ENCODE data around the gene C2CD5.
"Not testable (repeated sequence)": the region's sequence is repeated elsewhere in the genome, so short reads cannot be mapped to it uniquely, and the experiment has no call there.

Gene C2CD5

GRCh38 chr12:22576065-22576464 is 31.7 kb upstream of the C2CD5 start:
- no peak overlapping the region for H3K27ac ChIP-seq
- DNase-seq (ENCODE audit: low spot score): no peak
- ChIA-PET POLR2A (ENCODE audit: low non-redundant PET) (no interaction called here), CTCF (interaction anchor here (0.7 kb wide), 1 partner anchor 25 kb away, joined by 3 read pairs; no protein-coding TSS in a partner anchor)
- no peak for TF ChIP-seq CTCF (conservative IDR thresholded peaks at IDR 0.05; ENCODE audit: low read depth)

- ChIA-PET POLR2A (ENCODE audit: low non-redundant PET) (no interaction called here), CTCF (no interaction called here)
- H3K27ac ChIP-seq: no peak overlapping the region
- no peak for DNase-seq (ENCODE audit: low spot score)
- no peak for TF ChIP-seq CTCF (conservative IDR thresholded peaks at IDR 0.05; ENCODE audit: low read depth)
Measured at GRCh38 chr12:22574921-22575320, 30.6 kb upstream of the C2CD5 start.

GRCh38 chr12:22573181-22573580 is 28.8 kb upstream of the C2CD5 start:
- TF ChIP-seq CTCF (conservative IDR thresholded peaks at IDR 0.05; ENCODE audit: low read depth): no peak
- H3K27ac ChIP-seq: no peak overlapping the region
- POLR2A ChIA-PET (ENCODE audit: low non-redundant PET): no interaction called here
- no peak for DNase-seq (ENCODE audit: low spot score)
- CTCF ChIA-PET: no interaction called here

- DNase-seq (ENCODE audit: low spot score): no peak
- ChIA-PET POLR2A (ENCODE audit: low non-redundant PET) (interaction anchor here (0.6 kb wide), 1 partner anchor 25 kb away, joined by 3 read pairs; the partner anchor contains the start of gene C2CD5), CTCF (interaction anchor here (0.6 kb wide), 1 partner anchor 522 kb away, joined by 3 read pairs; no protein-coding TSS in a partner anchor)
- no peak overlapping the region for H3K27ac ChIP-seq
- TF ChIP-seq CTCF (conservative IDR thresholded peaks at IDR 0.05; ENCODE audit: low read depth): no peak
Measured at GRCh38 chr12:22569253-22569652, 24.9 kb upstream of the C2CD5 start.

- ChIA-PET CTCF (no interaction called here), POLR2A (ENCODE audit: low non-redundant PET) (no interaction called here)
- no peak for DNase-seq (ENCODE audit: low spot score)
- H3K27ac ChIP-seq: no peak overlapping the region
- no peak for TF ChIP-seq CTCF (conservative IDR thresholded peaks at IDR 0.05; ENCODE audit: low read depth)
Measured at GRCh38 chr12:22562036-22563028, 18.0 kb upstream of the C2CD5 start.

GRCh38 chr12:22554750-22555149 is 10.4 kb upstream of the C2CD5 start:
- CTCF ChIA-PET; POLR2A ChIA-PET (ENCODE audit: low non-redundant PET); DNase-seq (ENCODE audit: low spot score); H3K27ac ChIP-seq: not testable (repeated sequence)

- TF ChIP-seq CTCF (conservative IDR thresholded peaks at IDR 0.05; ENCODE audit: low read depth): no peak
- CTCF ChIA-PET: interaction anchor here (0.6 kb wide), 1 partner anchor 253 kb away, joined by 3 read pairs; no protein-coding TSS in a partner anchor
- H3K27ac ChIP-seq: no peak overlapping the region
- POLR2A ChIA-PET (ENCODE audit: low non-redundant PET): no interaction called here
- no peak for DNase-seq (ENCODE audit: low spot score)
Measured at GRCh38 chr12:22551624-22552023, 7.3 kb upstream of the C2CD5 start.

Data from RWPE1 (cell line).